ENCODE data around the gene FOXC1.

GRCh38 chr6:1594445-1595200, 15.1 kb upstream of the FOXC1 start:
- no peak for TF ChIP-seq CTCF (IDR thresholded peaks at IDR 0.05)
- no peak for TF ChIP-seq POLR2A (IDR thresholded peaks at IDR 0.05)

All from tibial nerve (tissue), 3 donors.